OCI-LY1 (cell line): Measurements from ENCODE around the gene CLP1.

Experiments
- H2AFZ ChIP-seq: fragments of 200-600 bp; sonication (generic), shearing (Covaris generic); 2 replicates; pipeline ENCODE4 v1.6.0; 2014; ENCODE audit warnings: antibody characterized with exemption, mild to moderate bottlenecking, low read length
- H3F3A ChIP-seq: fragments of 200-600 bp; sonication (generic), shearing (Covaris generic); 2 replicates; pipeline ENCODE4 v1.6.0; 2014; ENCODE audit warnings: mild to moderate bottlenecking, antibody characterized with exemption, low read length, moderate library complexity; ENCODE audit not compliant: insufficient read depth
- H3K27ac ChIP-seq: fragments of 200-600 bp; sonication (generic); 2 replicates; pipeline ENCODE4 v1.5.1; 2014; ENCODE audit warnings: low read length, mixed run types, mild to moderate bottlenecking, low read depth; ENCODE audit not compliant: poor library complexity, severe bottlenecking
- H3K27me3 ChIP-seq: fragments of 200-600 bp; sonication (generic); 2 replicates; pipeline ENCODE4 v1.6.0; 2014; ENCODE audit warnings: antibody characterized with exemption, mild to moderate bottlenecking, low read length, moderate library complexity; ENCODE audit not compliant: insufficient read depth
- H3K36me3 ChIP-seq: fragments of 200-600 bp; sonication (generic); 2 replicates; pipeline ENCODE4 v1.6.1; 2014; ENCODE audit warnings: mild to moderate bottlenecking, antibody characterized with exemption, low read length, moderate library complexity, mixed read lengths; ENCODE audit not compliant: insufficient read depth
- H3K4me1 ChIP-seq: fragments of 200-600 bp; sonication (generic); 2 replicates; pipeline ENCODE4 v1.5.1; 2014; ENCODE audit warnings: mild to moderate bottlenecking, low read length, moderate library complexity; ENCODE audit not compliant: insufficient read depth, severe bottlenecking
- H3K4me2 ChIP-seq: fragments of 200-600 bp; sonication (generic), shearing (Covaris generic); 2 replicates; pipeline ENCODE4 v1.6.1; 2014; ENCODE audit warnings: low read length
- H3K4me3 ChIP-seq: fragments of 200-600 bp; sonication (generic); 2 replicates; pipeline ENCODE4 v1.5.1; 2014; ENCODE audit warnings: low read length, low read depth, mild to moderate bottlenecking, mixed read lengths; ENCODE audit not compliant: poor library complexity, severe bottlenecking
- H3K79me2 ChIP-seq: fragments of 200-600 bp; shearing (Covaris generic); 2 replicates; pipeline ENCODE4 v1.6.1; 2016; ENCODE audit warnings: mixed run types, low read length, mixed read lengths; ENCODE audit not compliant: insufficient read depth
- H3K9ac ChIP-seq: fragments of 200-600 bp; sonication (generic), shearing (Covaris generic); 2 replicates; pipeline ENCODE4 v1.6.1; 2014; ENCODE audit warnings: mild to moderate bottlenecking, low read length, mixed read lengths
- H3K9me2 ChIP-seq: fragments of 200-600 bp; sonication (generic), shearing (Covaris generic); 2 replicates; pipeline ENCODE4 v1.6.1; 2014; ENCODE audit warnings: low read depth, mild to moderate bottlenecking, low read length, mixed read lengths
- H3K9me3 ChIP-seq: fragments of 200-600 bp; shearing (Covaris generic); 2 replicates; pipeline ENCODE4 v1.6.1; 2014; ENCODE audit warnings: low read length, mixed read lengths
- H4K20me1 ChIP-seq: fragments of 200-600 bp; sonication (generic), shearing (Covaris generic); 2 replicates; pipeline ENCODE4 v1.6.0; 2016; ENCODE audit warnings: mild to moderate bottlenecking, low read length; ENCODE audit not compliant: insufficient read depth
- EZH2 ChIP-seq: fragments of 200-600 bp; sonication (generic), shearing (Covaris generic); IDR thresholded peaks from 2 replicates; pipeline ENCODE4 v1.8.0; 2017; ENCODE audit warnings: borderline replicate concordance, mixed run types, mild to moderate bottlenecking, antibody characterized with exemption, low read length, moderate library complexity, mixed read lengths
- TF ChIP-seq, protein P1 (sequence below): fragments of 200-600 bp; sonication (generic), shearing (Covaris generic); IDR thresholded peaks from 2 replicates; pipeline ENCODE4 v1.5.1; 2017; ENCODE audit warnings: mild to moderate bottlenecking, antibody characterized with exemption, low read length, moderate library complexity, mixed read lengths

The CLP1 gene

DNA sequence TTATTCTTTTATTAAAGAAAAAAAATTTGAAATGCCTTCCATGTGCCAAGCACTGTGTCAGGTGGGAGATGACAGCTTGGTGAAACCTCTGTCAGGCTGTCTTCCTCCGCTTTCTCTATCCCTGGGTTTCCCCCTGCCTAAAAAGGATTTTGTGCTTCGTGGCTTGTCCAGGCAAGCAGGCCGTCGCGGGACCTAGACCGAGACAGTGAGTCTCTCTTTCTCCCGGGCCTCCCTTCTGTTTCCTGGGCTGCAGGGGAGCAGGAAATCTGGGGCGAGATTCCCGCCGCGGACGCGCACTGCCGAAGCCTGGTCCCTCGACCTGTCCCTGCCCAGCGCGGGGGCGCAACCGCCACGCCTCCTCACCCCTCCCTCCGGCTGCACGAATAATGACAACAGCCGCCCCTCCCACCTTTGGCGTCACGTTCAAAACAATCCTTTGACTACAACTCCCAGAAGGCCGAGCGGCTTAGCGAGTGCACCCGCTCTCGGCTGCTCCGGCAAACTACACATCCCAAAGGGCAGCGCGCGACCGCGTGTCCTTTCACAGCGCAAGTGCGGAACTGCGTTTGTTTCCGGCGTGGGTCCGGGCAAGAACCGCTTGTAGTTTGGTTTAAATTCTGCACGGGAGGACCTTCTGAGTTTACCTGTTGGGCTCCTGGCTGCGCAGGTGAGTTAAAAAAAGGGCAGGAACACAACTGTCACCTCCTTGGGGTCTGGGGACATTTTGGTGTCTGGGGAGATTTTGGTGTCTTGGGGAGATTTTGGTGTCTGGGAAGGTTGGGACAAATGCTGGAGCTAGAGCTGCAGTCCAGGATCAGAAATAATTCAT is at the start of gene CLP1:
TSS of gene CLP1 (plus strand) at position 569 of the 829 bp plus-strand sequence. CDS start 1,715 bp downstream, outside the sequence.
- Histone ChIP-seq H3K4me1 (peaks cover 17% of the 10 kb centered on the region), H3K9me3 (no peaks in the 10 kb centered on the region), H3K4me2 (peak within 1 kb of the TSS; percentile 90)

DNA sequence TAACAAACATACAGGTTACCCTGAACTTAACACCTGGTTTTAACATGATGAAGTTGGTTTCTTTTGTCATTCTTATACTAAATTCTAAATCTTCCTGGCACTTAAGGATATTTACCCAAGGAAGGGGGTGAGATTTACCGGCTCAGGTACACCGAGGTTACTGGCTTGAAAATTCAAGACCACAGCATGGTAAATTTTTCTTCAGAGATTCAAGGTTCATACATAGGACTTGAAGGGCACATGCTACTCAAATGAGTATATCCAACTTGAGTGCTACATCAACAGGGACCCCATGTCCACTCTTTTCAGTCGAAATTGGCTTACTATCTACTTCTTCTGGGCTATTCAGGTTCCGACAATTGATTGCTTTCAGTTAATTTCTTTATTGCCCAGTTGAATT is 47.4 kb upstream of the CLP1 start:
- Histone ChIP-seq H3K9me3 (no peaks in the 10 kb centered on the region), H3K4me1 (no peaks in the 10 kb centered on the region), H3K27ac (no peak overlapping the region), H3F3A (no peaks in the 10 kb centered on the region), H3K36me3 (no peaks in the 10 kb centered on the region), H3K27me3 (no peaks in the 10 kb centered on the region), H3K4me3 (no peak overlapping the region), H3K9ac (no peak overlapping the region), H3K9me2 (no peaks in the 10 kb centered on the region), H3K4me2 (no peak overlapping the region), H4K20me1 (no peaks in the 10 kb centered on the region), H2AFZ (no peak overlapping the region), H3K79me2 (no peaks in the 10 kb centered on the region)
- TF ChIP-seq, protein P1, sequence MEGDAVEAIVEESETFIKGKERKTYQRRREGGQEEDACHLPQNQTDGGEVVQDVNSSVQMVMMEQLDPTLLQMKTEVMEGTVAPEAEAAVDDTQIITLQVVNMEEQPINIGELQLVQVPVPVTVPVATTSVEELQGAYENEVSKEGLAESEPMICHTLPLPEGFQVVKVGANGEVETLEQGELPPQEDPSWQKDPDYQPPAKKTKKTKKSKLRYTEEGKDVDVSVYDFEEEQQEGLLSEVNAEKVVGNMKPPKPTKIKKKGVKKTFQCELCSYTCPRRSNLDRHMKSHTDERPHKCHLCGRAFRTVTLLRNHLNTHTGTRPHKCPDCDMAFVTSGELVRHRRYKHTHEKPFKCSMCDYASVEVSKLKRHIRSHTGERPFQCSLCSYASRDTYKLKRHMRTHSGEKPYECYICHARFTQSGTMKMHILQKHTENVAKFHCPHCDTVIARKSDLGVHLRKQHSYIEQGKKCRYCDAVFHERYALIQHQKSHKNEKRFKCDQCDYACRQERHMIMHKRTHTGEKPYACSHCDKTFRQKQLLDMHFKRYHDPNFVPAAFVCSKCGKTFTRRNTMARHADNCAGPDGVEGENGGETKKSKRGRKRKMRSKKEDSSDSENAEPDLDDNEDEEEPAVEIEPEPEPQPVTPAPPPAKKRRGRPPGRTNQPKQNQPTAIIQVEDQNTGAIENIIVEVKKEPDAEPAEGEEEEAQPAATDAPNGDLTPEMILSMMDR: no peak
- TF ChIP-seq EZH2: no peak

More for the DNA sequence above, at the start of gene CLP1:
- peak within 1 kb of the TSS; percentile 79 for H3K4me3 ChIP-seq
- no peaks in the 10 kb centered on the region for H4K20me1 ChIP-seq
- peaks cover 10% of the 10 kb centered on the region for H3K79me2 ChIP-seq
- peak within 1 kb of the TSS; percentile 79 for H3K9ac ChIP-seq
- peaks cover 28% of the 10 kb centered on the region for H3K36me3 ChIP-seq
- no peaks in the 10 kb centered on the region for H3K9me2 ChIP-seq
- H3F3A ChIP-seq: no peaks in the 10 kb centered on the region
- no peaks in the 10 kb centered on the region for H3K27me3 ChIP-seq
- H2AFZ ChIP-seq: peak within 1 kb of the TSS; percentile 72
- no peak within 1 kb of the TSS for H3K27ac ChIP-seq
- TF ChIP-seq EZH2: no peak
- TF ChIP-seq, protein P1: no peak

DNA sequence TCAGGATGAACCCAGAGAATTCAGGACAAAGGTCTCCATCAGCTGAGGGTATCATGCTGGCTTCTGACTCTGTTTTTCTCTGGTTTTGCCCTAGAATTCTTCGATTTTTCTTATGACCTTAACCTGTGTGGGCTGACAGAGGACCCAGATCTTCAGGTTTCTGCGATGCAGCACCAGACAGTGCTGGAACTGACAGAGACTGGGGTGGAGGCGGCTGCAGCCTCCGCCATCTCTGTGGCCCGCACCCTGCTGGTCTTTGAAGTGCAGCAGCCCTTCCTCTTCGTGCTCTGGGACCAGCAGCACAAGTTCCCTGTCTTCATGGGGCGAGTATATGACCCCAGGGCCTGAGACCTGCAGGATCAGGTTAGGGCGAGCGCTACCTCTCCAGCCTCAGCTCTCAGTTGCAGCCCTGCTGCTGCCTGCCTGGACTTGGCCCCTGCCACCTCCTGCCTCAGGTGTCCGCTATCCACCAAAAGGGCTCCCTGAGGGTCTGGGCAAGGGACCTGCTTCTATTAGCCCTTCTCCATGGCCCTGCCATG is 43.3 kb upstream of the CLP1 start:
- Histone ChIP-seq H4K20me1 (no peaks in the 10 kb centered on the region), H3K4me3 (no peak overlapping the region), H3K4me2 (no peak overlapping the region), H3K9ac (no peak overlapping the region), H3F3A (no peaks in the 10 kb centered on the region), H3K9me2 (no peaks in the 10 kb centered on the region), H3K27ac (no peak overlapping the region), H3K79me2 (no peaks in the 10 kb centered on the region), H3K9me3 (no peaks in the 10 kb centered on the region), H3K27me3 (no peaks in the 10 kb centered on the region), H3K4me1 (no peaks in the 10 kb centered on the region), H2AFZ (no peak overlapping the region), H3K36me3 (no peaks in the 10 kb centered on the region)
- no peak for TF ChIP-seq EZH2
- TF ChIP-seq, protein P1: no peak
